NCI-H1105 treated with DMSO at 0.1 percent for 48 hours (cell line): ENCODE measurements around the gene TMEM18.

ENCODE experiments used
- DNase-seq: peaks from one replicate; lab custom pipeline; 2025; lab: John Stamatoyannopoulos, UW

The TMEM18 gene

DNA sequence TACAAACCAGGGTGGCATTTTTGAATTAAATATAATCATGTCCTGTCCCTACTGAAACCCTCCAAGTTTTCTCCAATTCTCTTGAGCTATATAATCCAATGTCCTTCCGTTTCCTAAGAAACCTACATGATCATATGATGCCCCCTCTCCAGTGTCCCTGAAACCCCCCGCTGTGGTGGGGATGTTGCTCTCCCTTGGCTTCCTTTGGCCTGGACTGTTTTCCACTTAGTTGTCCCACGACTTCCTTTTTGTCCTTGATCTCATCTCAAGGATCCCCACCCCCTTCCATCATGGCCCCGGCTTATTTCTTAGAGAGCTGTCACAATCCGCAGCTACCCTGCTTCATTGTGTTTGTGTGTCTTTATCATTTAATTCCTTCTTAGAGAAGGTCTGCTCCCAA, 43.8 kb downstream of the TMEM18 start:
- DNase-seq: no peak

DNA sequence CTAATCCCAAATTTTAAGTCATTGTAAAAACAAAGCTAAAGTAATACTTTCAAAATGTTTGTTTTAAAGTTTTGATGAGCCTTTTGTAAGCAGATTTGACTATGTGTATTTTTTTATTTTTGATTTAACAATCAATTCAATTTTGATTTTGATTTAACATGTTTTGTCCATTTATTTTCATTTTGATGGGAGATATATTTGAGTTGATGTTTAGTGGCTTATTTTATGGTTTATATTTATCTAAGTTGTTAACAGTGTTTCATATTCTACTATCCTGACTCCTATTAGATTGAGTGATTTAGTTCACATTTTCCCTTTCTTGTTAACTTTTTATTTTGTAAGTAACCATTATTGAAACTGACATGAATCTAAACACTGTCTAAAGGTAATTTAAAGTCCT, 44.7 kb downstream of the TMEM18 start:
- DNase-seq: no peak

DNA sequence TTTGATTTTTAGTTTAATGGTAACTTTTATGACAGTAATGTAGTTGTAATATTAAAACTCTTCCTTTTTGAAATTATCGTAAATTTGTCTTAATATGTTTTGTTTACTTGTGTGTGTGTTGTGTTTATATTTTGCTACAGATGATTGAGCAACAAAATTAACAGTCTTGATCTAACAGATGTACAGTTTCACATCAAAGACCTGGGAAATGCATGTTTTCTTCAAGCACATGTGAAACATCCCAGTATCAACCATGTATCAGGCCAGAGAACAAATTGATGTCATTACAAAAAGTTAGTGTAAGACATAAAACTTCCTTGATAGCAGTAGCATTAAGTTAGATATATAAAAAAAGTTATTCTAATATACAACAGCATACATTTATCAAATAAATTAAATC, 45.5 kb downstream of the TMEM18 start:
- DNase-seq: no peak

DNA sequence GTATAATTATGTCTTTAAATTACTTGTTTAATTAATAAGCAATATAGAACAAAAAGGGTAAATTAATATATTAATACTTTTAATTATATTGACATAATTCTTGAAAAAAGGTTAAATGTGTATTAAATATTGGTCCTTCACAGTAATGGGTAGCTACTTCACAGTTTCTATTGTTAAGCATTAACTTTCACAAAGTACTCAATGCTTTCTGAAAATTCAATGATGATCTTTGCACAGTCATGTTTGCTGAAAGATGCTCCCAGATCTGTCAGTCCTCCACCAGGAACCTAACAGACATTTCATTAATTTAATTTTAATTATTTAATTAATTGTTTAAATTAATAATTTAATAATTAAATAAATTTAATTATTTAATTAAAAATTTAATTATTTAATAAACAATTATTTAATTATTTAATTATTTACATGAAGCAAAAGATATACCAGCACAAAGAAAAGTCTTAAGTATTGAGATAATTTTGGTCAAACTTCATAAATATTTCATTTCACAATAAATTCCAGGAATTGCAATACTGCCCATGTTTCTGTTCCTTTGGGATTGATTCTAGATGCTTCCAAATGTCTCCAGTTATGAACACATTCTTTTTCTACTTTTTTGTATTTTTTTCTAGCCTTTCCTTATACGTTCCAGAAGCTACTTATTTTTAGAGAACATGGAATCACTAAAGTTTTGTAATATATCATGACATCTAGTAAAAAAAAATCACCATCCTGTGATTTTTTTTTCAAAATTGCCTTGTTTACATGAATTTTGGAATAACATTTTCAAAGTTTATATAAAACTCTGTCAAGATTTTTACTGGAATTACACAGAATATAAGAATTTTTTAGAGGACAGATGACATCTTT, 46.5 kb downstream of the TMEM18 start:
- no peak for DNase-seq

DNA sequence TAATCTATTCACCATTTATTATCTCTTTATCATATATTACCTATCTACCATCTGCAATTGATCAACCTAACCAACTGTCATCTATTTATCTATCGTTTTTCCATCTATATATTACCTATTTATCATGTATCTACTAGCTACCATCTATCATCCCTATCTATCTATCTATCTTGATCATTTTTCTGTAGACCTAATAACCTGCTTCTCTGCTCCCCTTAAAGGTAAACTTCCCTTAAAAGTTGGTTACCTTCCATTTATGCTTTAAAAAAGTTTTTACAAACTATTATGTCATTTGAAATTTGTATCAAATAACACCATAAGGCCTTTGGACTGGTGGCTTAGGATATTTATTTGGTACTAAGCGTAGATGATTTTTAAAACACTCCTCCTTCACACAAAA, 47.2 kb downstream of the TMEM18 start:
- DNase-seq: no peak

DNA sequence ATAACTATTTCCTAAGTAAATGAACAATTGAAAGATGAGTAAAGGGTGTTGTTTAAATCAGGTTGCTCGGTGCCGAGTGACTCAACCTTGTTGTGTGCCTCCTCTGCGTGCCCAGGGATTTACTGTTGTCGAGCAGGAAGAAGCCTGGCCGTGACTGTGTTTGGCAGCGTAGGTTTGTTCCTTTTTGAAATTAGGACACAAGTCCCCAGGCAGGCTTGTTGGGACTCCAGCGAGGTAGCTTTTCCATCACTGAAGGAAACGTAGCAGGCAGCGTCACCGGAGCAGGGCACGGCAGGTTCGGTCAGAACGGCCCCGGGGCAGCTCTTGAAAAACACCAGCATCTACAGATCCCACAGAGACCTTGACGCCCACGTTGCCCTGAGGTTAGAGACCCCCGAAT, 48.6 kb downstream of the TMEM18 start:
- DNase-seq: no peak

DNA sequence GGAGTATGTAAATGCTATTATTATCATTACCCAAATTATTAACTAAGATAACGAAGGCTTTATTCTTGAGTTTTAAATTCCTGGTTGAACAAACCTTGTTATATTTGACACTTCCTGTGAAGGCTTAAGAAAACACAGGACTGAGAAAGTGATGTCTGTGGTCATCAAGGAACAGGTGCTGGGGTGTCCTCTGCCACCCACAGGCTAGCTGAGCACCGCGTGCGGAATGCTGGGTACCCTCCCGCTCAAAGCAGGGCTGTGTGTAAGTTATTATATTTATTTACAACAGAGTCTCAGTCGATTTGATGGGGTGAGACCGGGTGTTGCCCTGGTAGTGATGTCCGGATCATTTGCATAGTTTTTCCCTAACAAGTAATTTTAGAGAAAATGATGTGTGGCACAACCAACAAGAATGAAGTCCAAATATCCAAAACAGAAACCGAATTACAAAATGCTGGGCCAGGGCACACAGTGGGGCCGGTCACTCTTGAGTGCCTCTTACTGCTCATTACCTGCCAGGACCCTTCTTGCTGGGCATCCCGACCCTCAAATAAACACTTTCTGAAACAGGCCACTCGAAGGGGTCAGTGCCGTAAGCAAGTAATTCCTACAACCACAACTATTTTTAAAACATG, 49.2 kb downstream of the TMEM18 start:
- DNase-seq: no peak

DNA sequence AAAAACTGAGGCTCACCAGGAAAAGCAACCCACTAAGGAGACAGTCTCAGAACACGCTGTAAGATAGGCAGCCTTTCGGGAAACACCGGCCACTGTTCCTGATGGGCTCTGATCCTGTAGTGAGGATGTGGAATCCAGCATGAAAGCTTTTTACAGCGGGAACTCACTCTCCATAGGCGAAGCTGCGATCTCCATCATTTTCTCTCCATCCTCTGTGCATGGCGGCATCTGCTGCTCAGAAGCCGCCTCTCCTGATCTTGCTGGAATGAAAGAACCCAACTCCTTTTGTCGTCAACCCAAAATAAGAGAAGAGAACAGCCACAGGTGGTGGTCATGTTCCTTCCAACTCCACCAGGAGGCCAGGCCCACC, 49.9 kb downstream of the TMEM18 start:
- DNase-seq: no peak

DNA sequence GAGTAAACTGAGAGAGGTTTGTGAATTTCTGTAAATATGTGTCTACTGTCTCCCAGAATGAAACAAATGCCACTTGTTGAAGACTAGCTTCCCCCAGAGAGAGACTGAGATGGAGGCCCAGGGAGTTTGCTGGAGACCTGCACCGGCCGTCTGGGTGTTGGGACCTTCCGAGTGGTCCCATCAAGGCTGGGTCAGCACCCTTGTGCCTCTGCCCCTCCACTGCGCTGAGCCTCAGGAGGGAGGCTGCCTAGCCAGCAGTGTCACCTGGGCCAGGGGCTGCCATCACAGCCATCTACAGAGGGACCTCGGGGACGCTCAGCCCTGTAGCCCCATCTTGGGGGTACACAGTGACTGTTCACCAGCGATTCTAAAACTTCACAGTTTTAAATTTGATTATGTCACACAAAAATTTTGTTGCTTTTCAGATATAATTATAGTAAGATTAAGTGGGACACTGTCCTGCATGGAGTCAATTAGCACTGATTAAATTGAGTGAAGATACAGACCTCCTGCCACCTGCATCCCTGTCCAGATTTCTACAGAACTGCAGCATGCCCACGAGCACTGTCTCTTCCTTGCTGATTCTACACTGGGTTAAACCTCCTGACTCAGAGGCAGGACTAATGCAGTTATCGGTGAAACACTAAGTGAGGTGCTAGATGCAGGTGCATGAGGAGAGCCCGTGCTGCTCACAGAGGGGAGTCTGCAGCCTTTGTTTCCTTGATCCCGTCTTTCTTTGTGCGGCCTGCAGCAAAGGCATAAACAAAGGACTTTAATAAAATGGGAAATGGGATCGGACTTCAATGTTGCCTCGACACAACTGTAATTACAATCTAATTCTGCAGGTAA, 50.5 kb downstream of the TMEM18 start:
- no peak for DNase-seq

DNA sequence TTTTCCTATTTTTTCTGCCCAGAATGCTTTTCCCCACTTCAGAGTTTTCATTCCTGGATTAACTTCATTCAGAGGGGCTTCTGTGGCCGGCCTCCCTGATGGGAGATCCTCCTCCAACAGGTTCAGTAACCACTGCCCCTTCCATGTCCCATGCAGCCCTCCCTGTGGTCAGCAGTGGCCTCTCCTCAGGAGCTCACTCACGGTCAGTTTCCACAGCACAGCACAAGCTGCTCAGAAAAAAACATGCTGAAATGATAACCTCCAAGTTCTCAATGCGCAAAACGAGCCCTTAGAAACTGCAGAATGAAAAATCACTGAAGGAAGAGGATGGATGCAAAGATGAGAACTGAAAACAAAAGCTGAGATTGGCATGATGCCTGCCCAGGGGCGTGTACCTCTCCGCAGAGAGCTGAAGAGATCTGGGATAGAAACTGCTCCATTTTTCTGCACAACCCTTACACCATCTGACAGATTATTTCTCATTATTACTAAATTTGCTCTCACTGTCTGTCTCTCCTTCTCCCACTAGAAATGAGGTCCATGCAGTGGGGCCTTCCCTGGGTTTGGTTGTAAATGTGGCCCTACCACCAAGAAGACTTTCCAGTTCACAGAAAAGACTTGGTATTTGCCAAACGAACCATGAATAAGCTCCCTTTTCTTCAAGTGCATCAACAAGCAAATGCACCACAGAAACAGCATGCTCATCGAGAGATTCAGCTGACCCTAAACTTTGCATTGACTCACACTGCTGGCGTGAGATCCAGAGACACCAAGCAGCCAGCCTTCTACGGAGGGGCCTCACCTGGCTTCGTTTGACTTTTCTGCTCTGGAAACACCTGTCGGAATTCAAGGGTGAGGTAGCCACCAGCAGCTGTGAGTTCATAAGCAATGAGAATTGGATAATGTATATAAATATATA, 51.5 kb downstream of the TMEM18 start:
- no peak for DNase-seq

DNA sequence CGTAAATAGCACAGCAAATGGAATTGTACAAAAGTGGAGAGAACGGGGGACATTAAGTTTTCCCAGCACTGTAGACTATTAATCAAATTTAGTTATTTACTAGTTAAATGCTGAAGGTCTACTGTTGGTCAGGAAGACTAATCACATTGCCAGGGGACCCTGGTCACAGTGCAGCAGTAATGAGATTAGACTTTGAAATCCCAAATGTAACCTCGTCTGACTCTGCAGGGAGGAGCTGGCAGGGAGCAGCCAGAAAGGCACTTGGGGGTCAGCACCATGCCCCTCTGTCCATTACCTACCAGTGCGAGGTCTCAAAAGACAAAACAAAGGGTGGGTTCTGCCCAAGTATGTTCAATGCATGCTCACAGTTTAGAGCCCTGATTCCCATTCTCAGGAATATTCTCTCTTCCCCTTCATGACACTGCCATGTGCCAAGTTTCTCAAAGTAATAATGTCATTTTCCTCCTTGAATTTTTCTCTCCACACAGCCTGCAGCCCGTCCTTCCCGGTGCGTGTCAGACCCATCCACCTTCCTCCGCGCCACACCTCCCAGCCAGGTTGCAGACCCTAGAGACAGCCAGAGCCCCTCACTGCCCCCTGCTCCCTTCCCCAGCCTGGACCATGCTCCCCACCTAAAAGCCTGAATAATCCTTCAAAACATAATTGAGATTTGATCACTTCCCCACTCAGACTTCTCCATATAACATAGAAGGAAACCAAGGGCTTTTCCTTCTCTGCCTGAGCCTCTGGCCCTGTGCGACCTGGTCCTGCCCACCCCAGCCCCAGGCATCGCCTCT, 52.5 kb downstream of the TMEM18 start:
- no peak for DNase-seq

DNA sequence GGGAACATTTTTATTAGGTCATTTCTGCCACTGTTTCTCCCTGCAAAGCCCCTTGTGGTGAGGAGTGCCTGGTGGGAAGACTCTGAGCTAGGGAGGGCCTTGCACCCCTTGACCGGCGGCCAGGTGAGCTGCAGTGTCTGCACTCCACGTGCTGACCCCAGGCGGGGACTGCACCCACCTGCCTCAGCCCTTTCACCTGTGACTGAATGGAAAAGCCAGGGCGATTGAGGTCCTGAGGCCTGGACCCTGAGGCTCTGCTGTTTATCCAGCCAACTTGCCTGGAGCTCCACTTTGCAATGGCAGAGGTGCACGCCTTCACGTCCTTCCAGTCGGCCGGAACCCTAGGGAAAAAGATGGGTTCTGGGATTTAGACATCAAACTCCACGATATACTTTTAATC, 53.1 kb downstream of the TMEM18 start:
- DNase-seq: no peak

DNA sequence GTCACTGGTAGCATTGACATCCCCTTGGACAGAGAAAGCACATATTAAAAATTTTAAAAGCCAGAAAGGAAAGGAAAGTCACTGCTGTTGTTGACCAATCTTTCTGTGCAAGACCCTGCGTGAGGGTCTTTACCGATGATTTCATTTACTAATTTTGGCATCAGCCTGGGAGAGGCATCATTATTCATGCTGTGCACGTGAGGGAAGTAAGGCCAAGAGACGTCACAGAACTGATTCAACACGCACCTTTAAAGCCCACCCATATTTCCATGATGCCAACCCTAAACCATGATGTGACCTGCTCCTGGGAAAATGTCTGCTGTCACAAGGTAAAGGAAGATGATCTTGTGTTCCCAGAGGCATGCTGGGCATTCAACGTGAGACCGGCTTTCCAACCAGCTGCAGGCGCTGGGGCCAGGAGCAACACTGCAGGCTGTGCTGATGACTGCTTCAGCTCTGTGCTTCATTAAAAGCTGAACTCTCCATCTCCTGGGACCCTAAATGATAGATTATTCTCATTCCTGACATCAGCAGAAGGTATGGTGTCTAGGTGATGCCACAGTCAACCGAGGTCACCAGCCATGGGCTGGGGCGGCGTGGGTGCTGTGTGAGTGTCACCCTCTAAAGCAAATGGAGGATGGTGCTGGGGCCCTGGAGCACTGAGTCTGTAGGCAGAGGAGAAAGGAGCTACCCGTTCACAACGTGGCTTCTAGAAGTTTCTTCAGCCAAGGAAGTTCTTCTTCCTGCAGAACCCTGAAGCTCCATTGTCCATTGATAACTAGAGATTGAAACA, 53.9 kb downstream of the TMEM18 start:
- DNase-seq: no peak

DNA sequence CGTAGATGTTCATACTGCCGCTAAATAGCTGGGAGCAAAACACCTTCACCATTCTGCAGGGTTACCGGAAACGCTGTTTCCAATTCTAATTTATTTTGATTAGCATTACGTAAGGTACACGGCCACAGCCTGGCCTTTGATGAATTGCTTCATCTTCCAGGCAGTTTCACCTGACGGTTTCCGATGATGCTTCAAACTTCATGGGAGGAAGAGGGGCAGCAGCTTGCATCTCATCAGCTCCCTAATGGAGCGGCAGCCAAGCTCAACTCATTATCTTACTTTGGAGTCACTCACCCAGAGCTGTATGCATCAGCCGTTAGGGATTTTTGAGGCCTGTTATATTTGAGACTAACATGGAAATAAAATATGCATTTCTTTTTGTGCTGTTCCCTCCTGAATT, 54.8 kb downstream of the TMEM18 start:
- DNase-seq: no peak

DNA sequence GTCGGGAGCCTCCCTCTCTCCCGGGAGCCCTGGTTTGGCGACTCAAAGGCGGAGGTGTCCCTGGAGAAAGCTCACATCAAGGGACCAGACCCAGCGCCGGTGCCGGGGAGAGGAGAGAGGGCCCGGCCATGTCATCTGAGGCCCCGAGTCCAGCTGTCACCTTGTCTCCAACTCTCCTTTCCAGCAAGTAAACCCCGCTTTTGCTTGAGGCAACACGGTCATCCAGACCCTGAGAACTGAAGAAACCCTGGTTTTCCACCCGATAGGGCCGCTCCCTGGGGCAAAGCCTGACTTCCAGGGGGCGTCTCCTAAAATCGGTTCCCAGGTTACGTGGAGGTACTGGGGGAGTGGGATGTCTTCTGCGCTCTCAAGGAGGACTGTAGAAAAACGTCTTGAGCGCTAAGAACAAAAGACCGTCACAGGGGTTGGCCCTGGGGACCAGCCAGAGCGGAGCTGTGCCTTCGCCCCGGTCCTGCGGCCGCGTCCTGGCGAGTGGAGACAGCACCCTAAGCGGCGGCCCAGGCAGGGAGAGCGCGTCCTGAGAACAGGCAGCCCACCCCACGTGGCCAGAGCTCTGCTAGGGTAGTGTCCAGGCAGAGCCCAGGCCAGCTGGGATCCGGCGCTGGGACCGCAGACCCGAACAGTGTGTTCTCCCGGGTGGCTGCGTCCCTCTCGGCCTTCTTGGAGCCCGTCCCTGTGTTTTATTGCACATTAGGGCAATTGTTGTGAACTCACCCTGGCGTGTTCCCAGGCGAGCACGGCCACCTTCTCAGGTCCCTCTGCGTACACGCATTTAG, 55.7 kb downstream of the TMEM18 start:
- DNase-seq: no peak

DNA sequence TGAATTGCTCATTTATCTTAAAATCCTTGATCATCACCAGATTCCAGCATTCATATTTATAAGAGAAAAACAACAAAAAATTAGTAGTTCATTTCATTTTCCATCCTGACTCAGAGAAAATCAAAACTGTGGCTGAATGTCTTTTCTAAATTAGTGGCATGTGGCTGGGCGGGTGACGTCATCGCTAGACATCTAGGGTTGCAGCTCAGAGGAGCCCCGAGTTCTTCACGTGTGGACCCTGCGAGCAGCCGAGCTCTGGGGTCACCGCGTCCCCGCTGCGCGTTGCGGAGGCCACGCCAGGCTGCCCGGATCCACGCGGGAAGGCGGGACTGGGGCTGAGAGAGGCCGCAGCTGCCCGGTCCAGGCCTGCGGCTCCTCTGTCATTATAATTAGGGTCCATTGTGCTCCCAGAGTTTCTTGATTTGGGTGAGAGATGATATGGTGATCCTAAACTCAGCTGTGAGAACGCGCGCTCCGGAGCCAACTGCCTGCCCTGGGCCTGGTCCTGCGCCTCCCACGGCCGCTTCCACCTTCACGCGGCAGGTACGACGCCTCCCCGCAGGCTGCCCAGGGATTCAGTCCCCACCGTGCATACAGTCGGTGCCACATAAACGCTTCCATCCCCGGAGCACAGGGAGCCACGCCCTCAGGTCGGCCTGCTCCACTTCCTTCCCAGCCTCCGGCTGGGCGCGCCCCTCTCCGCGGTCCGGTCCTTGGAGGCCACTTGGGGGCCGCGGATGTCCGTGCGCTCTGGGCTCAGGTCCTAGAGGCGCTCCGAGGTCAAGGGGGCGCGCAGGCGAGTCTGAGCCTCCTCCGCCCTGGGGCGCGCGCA, 56.5 kb downstream of the TMEM18 start:
- DNase-seq: no peak

DNA sequence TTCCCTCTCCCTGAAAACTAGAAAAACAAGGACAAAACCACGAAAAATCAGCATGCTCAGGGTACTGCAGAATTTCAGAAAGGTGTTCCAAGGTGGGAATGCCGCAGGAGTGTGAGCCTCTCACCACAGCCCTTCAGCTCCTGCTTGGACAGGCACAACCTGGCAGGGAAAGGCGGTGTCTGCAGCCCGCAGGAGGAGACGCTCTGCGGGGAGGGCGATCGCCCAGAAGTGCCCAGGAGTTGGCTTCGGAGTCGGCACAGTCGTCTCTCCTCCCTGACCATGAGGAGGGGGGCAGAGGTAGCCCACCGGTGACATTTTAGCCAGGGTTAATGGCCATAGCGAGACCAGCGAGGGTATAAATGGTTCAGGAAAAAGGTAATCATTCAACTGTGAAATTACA, 57.2 kb downstream of the TMEM18 start:
- no peak for DNase-seq

DNA sequence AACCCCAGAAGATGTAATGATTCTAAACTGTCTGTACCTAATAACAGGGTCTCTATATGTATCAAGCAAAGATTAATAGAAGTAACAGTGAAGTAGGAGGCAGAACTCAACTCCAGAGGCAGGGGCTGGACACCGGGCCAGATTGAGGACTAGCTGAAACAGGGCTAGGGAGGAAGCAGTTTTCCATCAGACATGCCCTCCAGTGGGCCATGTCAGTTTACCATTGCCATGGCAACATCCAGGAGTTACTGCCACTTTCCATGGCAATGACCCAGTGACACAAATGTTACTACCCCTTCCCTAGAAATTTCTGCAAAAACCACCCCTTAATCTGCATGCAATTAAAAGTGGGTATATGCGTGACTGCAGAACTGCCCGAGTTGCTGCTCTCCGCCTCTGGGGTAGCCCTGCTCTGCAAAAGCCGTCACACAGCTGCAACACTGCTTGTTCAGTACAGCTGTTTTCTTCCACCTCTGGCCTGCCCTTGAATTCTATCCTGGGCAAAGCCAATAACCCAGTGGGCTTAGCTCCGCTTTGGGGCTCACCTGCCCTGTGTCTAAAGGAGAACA, 58.7 kb downstream of the TMEM18 start:
- no peak for DNase-seq
